ENCODE results near the gene GPHN. TPM values are rescaled to one million over a fixed set of nuclear protein-coding genes. Genes with fewer than 3 reads are reported as not detected.
"Not testable (repeated sequence)": the region's sequence is repeated elsewhere in the genome, so short reads cannot be mapped to it uniquely, and the experiment has no call there.

The GPHN gene
- total and polyA plus RNA-seq, 4 experiments from 2014 or later: 9.0 to 18.8 (median 14.9) TPM

DNA sequence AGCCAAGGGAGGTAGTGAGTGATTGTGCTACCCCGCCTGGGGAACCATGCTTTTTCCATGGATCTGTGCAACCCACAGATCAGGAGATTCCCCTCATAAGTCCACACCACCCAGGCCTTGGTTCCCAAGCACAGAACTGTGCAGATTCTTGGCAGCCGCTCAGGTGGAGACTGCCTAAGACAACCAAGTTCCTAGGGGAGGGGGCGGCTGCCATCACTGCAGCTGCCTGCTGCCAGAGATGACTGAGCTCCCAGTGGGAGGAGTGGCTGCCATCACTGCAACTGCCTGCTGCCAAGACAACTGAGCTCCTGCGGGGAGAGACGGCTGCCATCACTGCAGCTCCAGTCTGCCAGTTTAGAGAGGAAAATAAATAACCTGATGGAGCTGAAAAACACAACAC is 542.9 kb downstream of the GPHN start:
- H3K27ac Mint-ChIP-seq: no peak overlapping the region
- Histone ChIP-seq H3K36me3 (ENCODE audit: insufficient read depth, low read length) (no peaks in the 10 kb centered on the region), H3K4me3 (ENCODE audit: low read length in 2 of 2) (no peak overlapping the region), H3K27me3 (ENCODE audit: insufficient read depth, low read length) (no peaks in the 10 kb centered on the region), H3K9me3 (ENCODE audit: control insufficient read depth in 1 of 2, low read length in 2 of 2) (no peaks in the 10 kb centered on the region), H3K27ac (ENCODE audit: low read depth, low read length) (no peak overlapping the region), H3K4me1 (ENCODE audit: insufficient read depth, low read length) (no peaks in the 10 kb centered on the region)
- intact Hi-C loops (cut with micrococcal nuclease): no loop called here
- no peak overlapping the region for H3K4me3 Mint-ChIP-seq
- ChIA-PET CTCF (ENCODE audit: partially characterized antibody) (interaction anchor here (0.6 kb wide), 1 partner anchor 90 kb away, joined by 3 read pairs; no protein-coding TSS in a partner anchor), POLR2A (ENCODE audit: partially characterized antibody) (no interaction called here)
- no peak for DNase-seq
- H3K27me3 Mint-ChIP-seq: no peaks in the 10 kb centered on the region
- H3K4me1 Mint-ChIP-seq: no peaks in the 10 kb centered on the region
- H3K9me3 Mint-ChIP-seq: peaks cover 6 to 33% (median 22%) of the 10 kb centered on the region in 8 donors
- peaks cover 7 to 28% of the 10 kb centered on the region in 2 donors for H3K36me3 Mint-ChIP-seq

DNA sequence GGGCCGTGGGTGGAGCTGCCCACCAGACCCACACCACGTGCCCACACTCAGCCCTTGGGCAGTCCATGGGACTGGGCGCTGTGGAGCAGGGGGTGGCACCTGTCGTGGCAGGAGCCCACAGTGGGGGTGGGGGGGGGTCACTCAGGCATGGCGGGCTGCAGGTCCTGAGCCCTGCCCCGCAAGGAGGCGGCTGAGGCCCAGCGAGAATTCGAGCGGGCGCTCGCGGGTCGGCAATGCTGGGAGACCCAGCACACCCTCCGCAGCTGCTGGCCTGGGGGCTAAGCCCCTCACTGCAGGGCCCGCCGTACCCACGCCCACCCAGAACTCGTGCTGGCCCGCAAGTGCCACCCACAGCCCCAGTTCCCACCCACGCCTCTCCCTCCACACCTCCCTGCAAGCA is 548.7 kb downstream of the GPHN start:
- H3K9me3 ChIP-seq (ENCODE audit: control insufficient read depth in 1 of 2, low read length in 2 of 2): no peaks in the 10 kb centered on the region
- peaks cover 0 to 4% (median under 1%) of the 10 kb centered on the region in 4 donors for H3K4me1 Mint-ChIP-seq
- H3K9me3 Mint-ChIP-seq: peaks cover 2 to 25% (median 16%) of the 10 kb centered on the region in 8 donors
- ChIA-PET POLR2A (ENCODE audit: partially characterized antibody) (no interaction called here), CTCF (ENCODE audit: partially characterized antibody) (no interaction called here)
- DNase-seq: no peak
- H3K4me1 ChIP-seq (ENCODE audit: insufficient read depth, low read length): no peaks in the 10 kb centered on the region
- H3K27me3 Mint-ChIP-seq: no peaks in the 10 kb centered on the region
- intact Hi-C loops (cut with micrococcal nuclease): no loop called here
- H3K36me3 ChIP-seq (ENCODE audit: insufficient read depth, low read length): no peaks in the 10 kb centered on the region
- peaks cover 18 to 26% of the 10 kb centered on the region in 2 donors for H3K36me3 Mint-ChIP-seq
- no peak overlapping the region for H3K4me3 ChIP-seq (ENCODE audit: low read length in 2 of 2)
- no peaks in the 10 kb centered on the region for H3K27me3 ChIP-seq (ENCODE audit: insufficient read depth, low read length)
- no peak overlapping the region for H3K27ac Mint-ChIP-seq
- H3K27ac ChIP-seq (ENCODE audit: low read depth, low read length): no peak overlapping the region
- H3K4me3 Mint-ChIP-seq: no peak overlapping the region

DNA sequence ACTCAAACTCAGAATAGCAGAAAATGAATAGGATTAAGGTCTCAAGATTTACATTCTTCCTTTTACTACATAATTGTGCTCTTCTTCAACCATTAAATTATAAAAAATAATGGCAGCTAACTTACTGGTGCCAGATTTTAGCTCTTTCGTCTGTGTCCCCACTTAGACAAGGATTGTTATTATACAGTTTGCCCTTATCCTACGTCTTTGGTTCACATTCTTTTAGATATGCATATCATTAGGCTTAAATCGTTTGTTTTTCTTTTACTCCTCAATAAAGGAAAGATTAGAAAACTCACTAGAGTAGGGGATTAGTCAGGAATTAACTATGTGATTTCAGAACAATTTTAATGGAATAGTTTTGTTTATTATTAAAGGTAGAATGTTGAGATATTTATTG is 551.6 kb downstream of the GPHN start:
- H3K27ac ChIP-seq (ENCODE audit: low read depth, low read length): no peak overlapping the region
- Mint-ChIP-seq H3K9me3 (peaks cover 2 to 16% (median 13%) of the 10 kb centered on the region in 8 donors), H3K4me1 (peaks cover 0 to 4% (median under 1%) of the 10 kb centered on the region in 4 donors), H3K36me3 (peaks cover 39 to 42% of the 10 kb centered on the region in 2 donors), H3K27me3 (no peaks in the 10 kb centered on the region), H3K27ac (no peak overlapping the region), H3K4me3 (no peak overlapping the region)
- no peaks in the 10 kb centered on the region for H3K9me3 ChIP-seq (ENCODE audit: control insufficient read depth in 1 of 2, low read length in 2 of 2)
- intact Hi-C loops (cut with micrococcal nuclease): no loop called here
- H3K36me3 ChIP-seq (ENCODE audit: insufficient read depth, low read length): no peaks in the 10 kb centered on the region
- H3K4me3 ChIP-seq (ENCODE audit: low read length in 2 of 2): no peak overlapping the region
- DNase-seq: no peak
- ChIA-PET POLR2A (ENCODE audit: partially characterized antibody) (no interaction called here), CTCF (ENCODE audit: partially characterized antibody) (no interaction called here)
- H3K27me3 ChIP-seq (ENCODE audit: insufficient read depth, low read length): no peaks in the 10 kb centered on the region
- H3K4me1 ChIP-seq (ENCODE audit: insufficient read depth, low read length): no peaks in the 10 kb centered on the region

DNA sequence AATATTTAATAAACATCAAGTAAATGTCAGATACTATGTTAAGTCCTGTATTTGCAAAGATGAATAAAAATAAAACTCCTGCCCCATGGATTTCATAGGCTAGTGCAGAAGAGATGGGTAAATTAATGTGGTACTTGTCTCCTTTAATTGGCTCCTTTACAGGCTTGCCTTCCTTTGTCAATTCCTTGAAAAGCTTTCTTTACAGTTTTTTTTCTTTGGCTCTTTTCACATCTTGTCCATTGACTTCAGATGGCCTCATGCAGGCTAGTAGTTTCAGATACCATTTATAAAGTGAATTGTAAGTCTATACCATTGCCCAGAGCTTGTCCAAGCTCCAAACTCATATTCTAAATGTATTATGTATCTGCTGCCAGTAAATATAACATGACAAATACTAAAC is 552.6 kb downstream of the GPHN start:
- no peak overlapping the region for H3K27ac Mint-ChIP-seq
- peaks cover 0 to 4% (median 2%) of the 10 kb centered on the region in 4 donors for H3K4me1 Mint-ChIP-seq
- no peaks in the 10 kb centered on the region for H3K36me3 ChIP-seq (ENCODE audit: insufficient read depth, low read length)
- peaks cover 2 to 24% (median 18%) of the 10 kb centered on the region in 8 donors for H3K9me3 Mint-ChIP-seq
- H3K4me3 Mint-ChIP-seq: no peak overlapping the region
- peaks cover 48 to 50% of the 10 kb centered on the region in 2 donors for H3K36me3 Mint-ChIP-seq
- intact Hi-C loops (cut with micrococcal nuclease): no loop called here
- no peaks in the 10 kb centered on the region for H3K27me3 ChIP-seq (ENCODE audit: insufficient read depth, low read length)
- ChIA-PET POLR2A (ENCODE audit: partially characterized antibody) (no interaction called here), CTCF (ENCODE audit: partially characterized antibody) (no interaction called here)
- H3K27ac ChIP-seq (ENCODE audit: low read depth, low read length): no peak overlapping the region
- H3K27me3 Mint-ChIP-seq: no peaks in the 10 kb centered on the region
- H3K9me3 ChIP-seq (ENCODE audit: control insufficient read depth in 1 of 2, low read length in 2 of 2): no peaks in the 10 kb centered on the region
- DNase-seq: no peak
- H3K4me3 ChIP-seq (ENCODE audit: low read length in 2 of 2): no peak overlapping the region
- H3K4me1 ChIP-seq (ENCODE audit: insufficient read depth, low read length): no peaks in the 10 kb centered on the region

DNA sequence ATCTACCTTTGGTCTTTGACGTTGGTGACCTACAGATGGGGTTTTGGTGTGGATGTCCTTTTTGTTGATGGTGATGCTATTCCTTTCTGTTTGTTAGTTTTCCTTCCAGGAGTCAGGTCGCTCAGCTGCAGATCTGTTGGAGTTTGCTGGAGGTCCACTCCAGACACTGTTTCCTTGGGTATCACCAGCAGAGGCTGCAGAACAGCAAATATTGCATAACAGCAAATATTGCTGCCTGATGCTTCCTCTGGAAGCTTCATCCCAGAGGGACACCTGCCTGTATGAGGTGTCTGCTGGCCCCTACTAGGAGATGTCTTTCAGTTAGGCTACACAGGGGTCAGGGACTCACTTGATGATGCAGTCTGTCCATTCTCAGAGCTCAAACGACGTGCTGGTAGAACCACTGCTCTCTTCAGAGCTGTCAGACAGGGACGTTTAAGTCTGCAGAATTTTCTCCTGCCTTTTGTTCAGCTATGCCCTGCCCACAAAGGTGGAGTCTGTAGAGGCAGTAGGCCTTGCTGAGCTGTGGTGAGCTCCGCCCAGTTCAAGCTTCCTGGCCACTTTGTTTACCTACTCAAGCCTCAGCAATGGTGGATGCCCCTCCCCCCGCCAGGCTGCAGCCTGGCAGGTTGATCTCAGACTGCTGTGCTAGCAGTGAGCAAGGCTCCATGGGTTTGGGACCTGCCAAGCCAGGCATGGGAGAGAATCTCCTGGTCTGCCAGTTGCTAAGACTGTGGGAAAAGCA is 559.3 kb downstream of the GPHN start:
- Mint-ChIP-seq H3K36me3 (peaks cover 38 to 57% of the 10 kb centered on the region in 2 donors), H3K9me3 (peaks cover 2 to 35% (median 22%) of the 10 kb centered on the region in 8 donors), H3K4me1 (peaks cover 11 to 24% (median 17%) of the 10 kb centered on the region in 4 donors), H3K27ac (peak overlapping the region in 1 of 7 donors; percentile 44), H3K4me3 (peak overlapping the region in 6 of 8 donors; percentile 44 to 64 (median 56))
- intact Hi-C loops (cut with micrococcal nuclease); H3K27me3 Mint-ChIP-seq; H3K27ac ChIP-seq (ENCODE audit: low read depth, low read length); CTCF ChIA-PET (ENCODE audit: partially characterized antibody); H3K4me3 ChIP-seq (ENCODE audit: low read length in 2 of 2); H3K27me3 ChIP-seq (ENCODE audit: insufficient read depth, low read length); H3K4me1 ChIP-seq (ENCODE audit: insufficient read depth, low read length); H3K36me3 ChIP-seq (ENCODE audit: insufficient read depth, low read length); H3K9me3 ChIP-seq (ENCODE audit: control insufficient read depth in 1 of 2, low read length in 2 of 2): not testable (repeated sequence)
- peak in 4 of 5 donors; percentile 7 to 28 (median 12) for DNase-seq
- POLR2A ChIA-PET (ENCODE audit: partially characterized antibody): interaction anchor here (0.9 kb wide), 1 partner anchor 48 kb away, joined by 3 read pairs; no protein-coding TSS in a partner anchor

DNA sequence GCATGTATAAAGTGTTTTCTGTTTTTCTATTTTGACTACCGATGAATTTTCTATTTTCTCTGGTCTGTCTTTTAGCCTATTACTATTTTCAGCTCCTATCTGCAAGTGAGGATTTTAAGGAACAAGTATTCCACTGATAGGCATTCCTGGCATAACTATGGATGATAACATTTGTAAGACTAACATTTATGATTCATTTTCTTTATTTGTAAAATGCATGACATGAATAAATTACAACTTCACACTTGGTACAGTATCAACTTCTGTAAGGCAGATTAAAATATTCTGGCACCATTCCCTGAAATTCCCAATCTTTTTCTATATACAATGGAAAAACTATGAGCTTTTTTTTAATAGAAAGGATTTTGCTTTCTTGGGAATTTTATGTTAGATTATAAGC is 560.3 kb downstream of the GPHN start:
- H3K4me3 ChIP-seq (ENCODE audit: low read length in 2 of 2): no peak overlapping the region
- H3K27ac ChIP-seq (ENCODE audit: low read depth, low read length): no peak overlapping the region
- CTCF ChIA-PET (ENCODE audit: partially characterized antibody): interaction anchor here (1.5 kb wide), 1 partner anchor 47 kb away, joined by 7 read pairs; no protein-coding TSS in a partner anchor
- peaks cover 11 to 24% (median 17%) of the 10 kb centered on the region in 4 donors for H3K4me1 Mint-ChIP-seq
- intact Hi-C loops (cut with micrococcal nuclease): no loop called here
- H3K9me3 Mint-ChIP-seq: peaks cover 2 to 35% (median 18%) of the 10 kb centered on the region in 8 donors
- no peaks in the 10 kb centered on the region for H3K36me3 ChIP-seq (ENCODE audit: insufficient read depth, low read length)
- DNase-seq: no peak
- H3K4me3 Mint-ChIP-seq: peak overlapping the region in 2 of 8 donors; percentile 20 to 63
- H3K27me3 Mint-ChIP-seq: no peaks in the 10 kb centered on the region
- H3K27me3 ChIP-seq (ENCODE audit: insufficient read depth, low read length): no peaks in the 10 kb centered on the region
- no peaks in the 10 kb centered on the region for H3K9me3 ChIP-seq (ENCODE audit: control insufficient read depth in 1 of 2, low read length in 2 of 2)
- peaks cover 4% of the 10 kb centered on the region for H3K4me1 ChIP-seq (ENCODE audit: insufficient read depth, low read length)
- POLR2A ChIA-PET (ENCODE audit: partially characterized antibody): no interaction called here
- H3K36me3 Mint-ChIP-seq: peaks cover 29 to 47% of the 10 kb centered on the region in 2 donors
- H3K27ac Mint-ChIP-seq: peak overlapping the region in 1 of 7 donors; percentile 1

DNA sequence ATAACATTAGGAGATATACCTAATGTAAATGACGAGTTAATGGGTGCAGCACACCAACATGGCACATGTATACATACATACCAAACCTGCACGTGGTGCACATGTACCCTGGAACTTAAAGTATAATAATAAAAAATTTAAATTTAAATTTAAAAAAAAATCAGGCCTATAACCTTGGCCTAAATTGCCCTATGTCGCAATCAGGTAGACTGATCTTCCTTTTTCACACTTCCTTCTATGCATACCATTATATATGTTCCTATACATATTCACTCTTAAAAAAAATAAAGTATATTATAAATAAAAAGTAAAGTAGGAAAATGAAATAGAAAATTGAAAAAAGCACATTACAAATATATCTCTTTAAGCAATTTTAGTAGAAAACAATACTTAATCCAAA is 563.6 kb downstream of the GPHN start:
- Histone ChIP-seq H3K36me3 (ENCODE audit: insufficient read depth, low read length) (no peaks in the 10 kb centered on the region), H3K27ac (ENCODE audit: low read depth, low read length) (no peak overlapping the region), H3K9me3 (ENCODE audit: control insufficient read depth in 1 of 2, low read length in 2 of 2) (no peaks in the 10 kb centered on the region), H3K4me1 (ENCODE audit: insufficient read depth, low read length) (peaks cover 4% of the 10 kb centered on the region), H3K4me3 (ENCODE audit: low read length in 2 of 2) (no peak overlapping the region), H3K27me3 (ENCODE audit: insufficient read depth, low read length) (no peaks in the 10 kb centered on the region)
- Mint-ChIP-seq H3K4me1 (peaks cover 9 to 17% (median 14%) of the 10 kb centered on the region in 4 donors), H3K27me3 (no peaks in the 10 kb centered on the region), H3K36me3 (peaks cover 3 to 22% of the 10 kb centered on the region in 2 donors), H3K27ac (no peak overlapping the region), H3K4me3 (no peak overlapping the region), H3K9me3 (peaks cover 0 to 13% (median 1%) of the 10 kb centered on the region in 8 donors)
- POLR2A ChIA-PET (ENCODE audit: partially characterized antibody): no interaction called here
- CTCF ChIA-PET (ENCODE audit: partially characterized antibody): no interaction called here
- intact Hi-C loops (cut with micrococcal nuclease): no loop called here
- no peak for DNase-seq

All from CD4-positive, alpha-beta memory T cell (primary cell).